Measurements from ENCODE around the gene ARPC5. TPM values are rescaled to one million over a fixed set of nuclear protein-coding genes. Genes with fewer than 3 reads are reported as not detected.

The ARPC5 gene
- total RNA-seq, 1 donor from 2014 or later: 181 TPM

GRCh38 chr1:183602510-183602909 lies 33.1 kb downstream of the ARPC5 start:
- H3K27me3 ChIP-seq: no peaks in the 10 kb centered on the region
- H3K27ac ChIP-seq: no peak overlapping the region
- peaks cover 4% of the 10 kb centered on the region for H3K4me1 ChIP-seq
- ATAC-seq (no peak), DNase-seq (no peak)
- no peaks in the 10 kb centered on the region for H3K36me3 ChIP-seq
- no peak overlapping the region for H3K4me3 ChIP-seq
- intact Hi-C loops (cut with DNase I): no loop called here
- TF ChIP-seq, protein P1, sequence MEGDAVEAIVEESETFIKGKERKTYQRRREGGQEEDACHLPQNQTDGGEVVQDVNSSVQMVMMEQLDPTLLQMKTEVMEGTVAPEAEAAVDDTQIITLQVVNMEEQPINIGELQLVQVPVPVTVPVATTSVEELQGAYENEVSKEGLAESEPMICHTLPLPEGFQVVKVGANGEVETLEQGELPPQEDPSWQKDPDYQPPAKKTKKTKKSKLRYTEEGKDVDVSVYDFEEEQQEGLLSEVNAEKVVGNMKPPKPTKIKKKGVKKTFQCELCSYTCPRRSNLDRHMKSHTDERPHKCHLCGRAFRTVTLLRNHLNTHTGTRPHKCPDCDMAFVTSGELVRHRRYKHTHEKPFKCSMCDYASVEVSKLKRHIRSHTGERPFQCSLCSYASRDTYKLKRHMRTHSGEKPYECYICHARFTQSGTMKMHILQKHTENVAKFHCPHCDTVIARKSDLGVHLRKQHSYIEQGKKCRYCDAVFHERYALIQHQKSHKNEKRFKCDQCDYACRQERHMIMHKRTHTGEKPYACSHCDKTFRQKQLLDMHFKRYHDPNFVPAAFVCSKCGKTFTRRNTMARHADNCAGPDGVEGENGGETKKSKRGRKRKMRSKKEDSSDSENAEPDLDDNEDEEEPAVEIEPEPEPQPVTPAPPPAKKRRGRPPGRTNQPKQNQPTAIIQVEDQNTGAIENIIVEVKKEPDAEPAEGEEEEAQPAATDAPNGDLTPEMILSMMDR (IDR thresholded peaks at IDR 0.05): no peak
- no peaks in the 10 kb centered on the region for H3K9me3 ChIP-seq

- Histone ChIP-seq H3K4me3 (no peak overlapping the region), H3K4me1 (no peaks in the 10 kb centered on the region), H3K36me3 (no peaks in the 10 kb centered on the region), H3K27ac (peak overlapping the region; percentile 1), H3K27me3 (no peaks in the 10 kb centered on the region), H3K9me3 (no peaks in the 10 kb centered on the region)
- no peak for DNase-seq
- TF ChIP-seq, protein P1 (IDR thresholded peaks at IDR 0.05): no peak
- ATAC-seq: peak; percentile 5
- intact Hi-C loops (cut with DNase I): no loop called here
Observed at GRCh38 chr1:183600634-183601033, 34.9 kb downstream of the ARPC5 start.

- peak; percentile 67 for ATAC-seq
- H3K27ac ChIP-seq: peak overlapping the region; percentile 1
- no peaks in the 10 kb centered on the region for H3K4me1 ChIP-seq
- no peaks in the 10 kb centered on the region for H3K9me3 ChIP-seq
- H3K36me3 ChIP-seq: no peaks in the 10 kb centered on the region
- no peaks in the 10 kb centered on the region for H3K27me3 ChIP-seq
- intact Hi-C loops (cut with DNase I): no loop called here
- no peak overlapping the region for H3K4me3 ChIP-seq
- DNase-seq: no peak
- TF ChIP-seq, protein P1 (IDR thresholded peaks at IDR 0.05): no peak
Observed at GRCh38 chr1:183600136-183600535, 35.4 kb downstream of the ARPC5 start.

GRCh38 chr1:183598386-183598785 lies 37.2 kb downstream of the ARPC5 start:
- no peak for DNase-seq

DNA sequence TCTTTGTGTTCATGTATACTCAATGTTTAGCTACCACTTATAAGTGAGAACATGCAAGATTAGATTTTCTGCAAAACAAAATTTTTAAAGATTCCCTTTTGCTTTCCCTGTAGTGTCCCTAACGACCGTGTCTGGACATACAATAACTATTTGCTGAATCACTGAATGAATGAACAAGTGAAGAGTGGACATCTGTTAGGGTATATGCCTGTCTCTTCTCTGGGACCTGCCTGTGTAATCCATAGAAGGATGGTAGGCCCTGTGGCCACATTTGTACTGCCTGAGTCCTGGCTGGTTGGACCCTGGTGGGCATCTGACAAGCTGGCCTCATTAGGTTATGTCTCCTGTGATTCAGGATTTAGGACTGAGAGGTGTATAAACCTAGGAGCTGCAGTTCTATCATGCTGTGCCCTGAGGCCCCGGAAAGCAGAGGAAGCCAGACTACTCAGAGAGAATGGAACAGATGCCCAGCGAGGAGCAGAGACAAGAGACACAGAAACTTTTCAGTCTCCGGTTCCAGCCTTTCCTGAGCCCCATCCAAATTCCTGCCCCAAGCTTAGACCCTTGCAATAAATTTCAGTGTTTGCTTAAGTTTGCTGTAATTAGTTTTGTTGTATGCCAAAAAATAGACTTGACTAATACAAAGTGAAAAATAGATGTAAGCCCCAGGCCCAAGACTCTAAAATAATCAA lies 37.8 kb downstream of the ARPC5 start:
- Histone ChIP-seq H3K4me1 (no peaks in the 10 kb centered on the region), H3K36me3 (no peaks in the 10 kb centered on the region), H3K27ac (no peak overlapping the region), H3K27me3 (no peaks in the 10 kb centered on the region), H3K4me3 (no peak overlapping the region), H3K9me3 (no peaks in the 10 kb centered on the region)
- DNase-seq (no peak), ATAC-seq (no peak)
- intact Hi-C loops (cut with DNase I): no loop called here
- TF ChIP-seq, protein P1 (IDR thresholded peaks at IDR 0.05): no peak

More at GRCh38 chr1:183598386-183598785, 37.2 kb downstream of the ARPC5 start:
- TF ChIP-seq, protein P1 (IDR thresholded peaks at IDR 0.05): no peak
- ATAC-seq: no peak
- Histone ChIP-seq H3K36me3 (no peaks in the 10 kb centered on the region), H3K27ac (no peak overlapping the region), H3K4me3 (no peak overlapping the region), H3K9me3 (no peaks in the 10 kb centered on the region), H3K4me1 (no peaks in the 10 kb centered on the region), H3K27me3 (no peaks in the 10 kb centered on the region)
- intact Hi-C loops (cut with DNase I): no loop called here
